Measurements from ENCODE around the gene RAMAC.
"Not testable (repeated sequence)": the region's sequence is repeated elsewhere in the genome, so short reads cannot be mapped to it uniquely, and the experiment has no call there.

Gene RAMAC

GRCh38 chr15:83012076-83012426 lies 26.0 kb downstream of the RAMAC start:
- no peak for DNase-seq (ENCODE audit: low read depth in 1 of 2, low spot score in 1 of 2)

GRCh38 chr15:83012636-83013035 lies 26.6 kb downstream of the RAMAC start:
- no peak for DNase-seq (ENCODE audit: low read depth in 1 of 2, low spot score in 1 of 2)

- DNase-seq (ENCODE audit: low read depth in 1 of 2, low spot score in 1 of 2) = no peak
These were observed 28.2 kb downstream of the RAMAC start for GRCh38 chr15:83014205-83014653.

GRCh38 chr15:83015361-83015760 lies 29.4 kb downstream of the RAMAC start:
- DNase-seq (ENCODE audit: low read depth in 1 of 2, low spot score in 1 of 2) = no peak

GRCh38 chr15:83016906-83017305 lies 30.9 kb downstream of the RAMAC start:
- no peak for DNase-seq (ENCODE audit: low read depth in 1 of 2, low spot score in 1 of 2)

- no peak for DNase-seq (ENCODE audit: low read depth in 1 of 2, low spot score in 1 of 2)
These were observed 32.4 kb downstream of the RAMAC start for GRCh38 chr15:83018436-83018835.

- DNase-seq (ENCODE audit: low read depth in 1 of 2, low spot score in 1 of 2) = no peak
These were observed 44.0 kb downstream of the RAMAC start for GRCh38 chr15:83030021-83030420.

GRCh38 chr15:83031234-83031633 lies 45.2 kb downstream of the RAMAC start:
- DNase-seq (ENCODE audit: low read depth in 1 of 2, low spot score in 1 of 2) = not testable (repeated sequence)

GRCh38 chr15:83036253-83036652 lies 50.2 kb downstream of the RAMAC start:
- no peak for DNase-seq (ENCODE audit: low read depth in 1 of 2, low spot score in 1 of 2)

GRCh38 chr15:83039206-83039605 lies 53.2 kb downstream of the RAMAC start:
- no peak for DNase-seq (ENCODE audit: low read depth in 1 of 2, low spot score in 1 of 2)
